ENCODE data around the gene RABGAP1.

- TF ChIP-seq EZH2phosphoT487 (IDR thresholded peaks at IDR 0.05; ENCODE audit: insufficient read depth, low read depth) (no peak), EZH2 (IDR thresholded peaks at IDR 0.05; ENCODE audit: insufficient read depth, poor library complexity, severe bottlenecking) (no peak)
Measured at GRCh38 chr9:123081824-123082223, 141.0 kb downstream of the RABGAP1 start.
